Keratinocyte (primary cell): ENCODE measurements around the gene SH3BP5L.
"Not testable (repeated sequence)": the region's sequence is repeated elsewhere in the genome, so short reads cannot be mapped to it uniquely, and the experiment has no call there.

Experiments
- EZH2 ChIP-seq: IDR thresholded peaks from one replicate; pipeline ENCODE4 v1.6.1; 2012; ENCODE audit warnings: inconsistent platforms, mild to moderate bottlenecking, low read length, moderate library complexity
- TF ChIP-seq, protein P1 (sequence below), 3 experiments: IDR thresholded peaks in 1 of 3; conservative IDR thresholded peaks in 1 of 3; optimal IDR thresholded peaks in 1 of 3; 2 replicates in 2 of 3; 3 replicates in 1 of 3; pipeline versions ENCODE3 to v1.5.1; 2011; ENCODE audit warnings: low read length in 3 of 3, mild to moderate bottlenecking in 3 of 3, moderate library complexity in 2 of 3, control low read depth in 1 of 3, inconsistent platforms in 1 of 3; ENCODE audit not compliant: insufficient read depth in 2 of 3; ENCODE audit errors: extremely low read depth in 1 of 3

DNA sequence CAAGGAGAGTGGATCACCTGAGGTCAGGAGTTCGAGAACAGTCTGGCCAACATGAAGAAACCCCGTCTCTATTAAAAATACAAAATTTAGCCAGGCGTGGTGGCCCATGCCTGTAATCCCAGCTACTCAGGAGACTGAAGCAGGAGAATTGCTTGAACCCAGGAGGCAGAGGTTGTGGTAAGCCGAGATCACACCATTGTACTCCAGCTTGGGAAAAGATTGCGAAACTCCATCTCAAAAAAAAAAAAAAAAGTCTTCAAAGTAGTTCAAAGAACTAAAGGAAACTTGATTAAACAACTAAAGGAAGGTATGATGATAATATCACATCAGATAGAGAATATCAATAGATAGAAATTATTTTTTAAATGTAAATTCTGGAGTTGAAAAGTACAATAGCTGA lies 31.1 kb downstream of the SH3BP5L start:
- TF ChIP-seq, protein P1, sequence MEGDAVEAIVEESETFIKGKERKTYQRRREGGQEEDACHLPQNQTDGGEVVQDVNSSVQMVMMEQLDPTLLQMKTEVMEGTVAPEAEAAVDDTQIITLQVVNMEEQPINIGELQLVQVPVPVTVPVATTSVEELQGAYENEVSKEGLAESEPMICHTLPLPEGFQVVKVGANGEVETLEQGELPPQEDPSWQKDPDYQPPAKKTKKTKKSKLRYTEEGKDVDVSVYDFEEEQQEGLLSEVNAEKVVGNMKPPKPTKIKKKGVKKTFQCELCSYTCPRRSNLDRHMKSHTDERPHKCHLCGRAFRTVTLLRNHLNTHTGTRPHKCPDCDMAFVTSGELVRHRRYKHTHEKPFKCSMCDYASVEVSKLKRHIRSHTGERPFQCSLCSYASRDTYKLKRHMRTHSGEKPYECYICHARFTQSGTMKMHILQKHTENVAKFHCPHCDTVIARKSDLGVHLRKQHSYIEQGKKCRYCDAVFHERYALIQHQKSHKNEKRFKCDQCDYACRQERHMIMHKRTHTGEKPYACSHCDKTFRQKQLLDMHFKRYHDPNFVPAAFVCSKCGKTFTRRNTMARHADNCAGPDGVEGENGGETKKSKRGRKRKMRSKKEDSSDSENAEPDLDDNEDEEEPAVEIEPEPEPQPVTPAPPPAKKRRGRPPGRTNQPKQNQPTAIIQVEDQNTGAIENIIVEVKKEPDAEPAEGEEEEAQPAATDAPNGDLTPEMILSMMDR (optimal IDR thresholded peaks at IDR 0.05 in 1 of 3, IDR thresholded peaks at IDR 0.05 in 1 of 3, conservative IDR thresholded peaks at IDR 0.05 in 1 of 3; ENCODE audit: extremely low read depth in 1 of 3, insufficient read depth in 2 of 3, low read length in 3 of 3) = not testable (repeated sequence)
- not testable (repeated sequence) for TF ChIP-seq EZH2
